Heart left ventricle (tissue), 16 donors: Measurements from ENCODE around the gene NLRP9. TPM values are rescaled to one million over a fixed set of nuclear protein-coding genes. Genes with fewer than 3 reads are reported as not detected.

Experiments used
- ATAC-seq, 4 donors: fragments of 200-7000 bp; cut with Tn5 transposase; one replicate each; pipeline ENCODE4 v1.9.1; 2020 to 2022; ENCODE audit warnings: moderate library complexity in 4 of 4, mild to moderate bottlenecking in 3 of 4, moderate number of reproducible peaks in 1 of 4
- DNase-seq, 5 donors: peaks; one replicate each; pipeline ENCODE4 v3.0.0-alpha.2; 2020
- H3K27ac ChIP-seq, 12 donors: fragments of 200-600 bp; sonication (generic) in 4 of 12; one replicate each; pipeline versions ENCODE4 v1.5.0 to v1.8.0; 2016 to 2022; ENCODE audit warnings: mild to moderate bottlenecking in 2 of 12
- H3K27me3 ChIP-seq, 9 donors: fragments of 200-600 bp; sonication (generic) in 2 of 9; one replicate each; pipeline versions ENCODE4 v1.5.1 to v1.8.0; 2016 to 2022; ENCODE audit warnings: mild to moderate bottlenecking in 3 of 9
- H3K36me3 ChIP-seq, 9 donors: fragments of 200-600 bp; sonication (generic) in 2 of 9; one replicate each; pipeline versions ENCODE4 v1.5.0 to v1.8.0; 2018 to 2022; ENCODE audit warnings: mild to moderate bottlenecking in 2 of 9
- H3K4me1 ChIP-seq, 12 donors: fragments of 200-600 bp; sonication (generic) in 4 of 12; one replicate each; pipeline versions ENCODE4 v1.5.0 to v1.8.0; 2016 to 2022; ENCODE audit warnings: mild to moderate bottlenecking in 3 of 12
- H3K4me3 ChIP-seq, 12 donors: fragments of 200-600 bp; sonication (generic) in 4 of 12; one replicate each; pipeline versions ENCODE4 v1.5.0 to v1.8.0; 2017 to 2022; ENCODE audit warnings: mild to moderate bottlenecking in 9 of 12, moderate library complexity in 4 of 12
- H3K9me3 ChIP-seq, 12 donors: fragments of 200-600 bp; sonication (generic) in 4 of 12; one replicate each; pipeline versions ENCODE4 v1.5.0 to v1.8.0; 2016 to 2022; ENCODE audit warnings: mild to moderate bottlenecking in 1 of 12
- POLR2A ChIP-seq, 2 donors: fragments of 450-650 bp; IDR thresholded peaks; one replicate each; pipeline ENCODE4 v1.6.1; 2017; ENCODE audit warnings: antibody characterized with exemption in 2 of 2, mild to moderate bottlenecking in 2 of 2, moderate library complexity in 2 of 2
- WGBS, 4 donors: extraction: QIAGEN DNeasy Blood & Tissue Kit in 2 of 4; methylation state at CpG; one replicate each; pipeline versions ENCODE4 v1.1.5 to v1.1.7; 2013 to 2018; 5-methylcytosine and 5-hydroxymethylcytosine counted together
- intact Hi-C, 10 donors: fragments of 100-400 bp; cut with DNase I; formaldehyde crosslinking; loops; one replicate each; pipeline versions ENCODE4 v1.11.1 to v1.14.2; 2022
- polyA plus RNA-seq, 2 donors: library from polyadenylated mRNA; stranded (reverse); fragments of 200-250 nt; gene quantifications; one replicate each; pipeline ENCODE4 v1.2.3, GENCODE V29; 2013
- total RNA-seq, 9 donors: library from RNA; depleted of rRNA in 2 of 9; stranded (reverse); fragments of >200 nt in 2 of 9; fragmentation: NEBNext Ultra II Directional in 3 of 9; extraction: Animal tissue kit (Norgen Biotek cat#: 25700) in 3 of 9; gene quantifications; one replicate each; pipeline versions ENCODE4 v1.1.0 to v1.2.4, GENCODE V29; 2016 to 2023
- TF ChIP-seq, protein P1 (sequence below), 12 donors: fragments of 200-600 bp; sonication (generic) in 4 of 12; IDR thresholded peaks; one replicate each; pipeline versions ENCODE4 v1.5.0 to v1.8.0; 2018 to 2022; ENCODE audit warnings: antibody characterized with exemption in 12 of 12, mild to moderate bottlenecking in 5 of 12
- donor health status: ischemic (EF 13 %, LVEDD 7.1; RV severe dilation, severe dysfunction).
- donor health status: healthy with polysubstance abuse.
- donor health status: DM: no; HTN: yes; CAD: no.
- donor health status: DM: no; HTN: no; CAD: no.
- donor health status: ischemic (EF 25% LVEDD 6.9; RV normal size, moderate dysfunction).
- donor health status: ischemic (EF 25% LVEDD 5.7; RV mildly dilated, moderate dysfunction).
- donor health status: healthy.
- donor health status: DM: yes; HTN: yes; CAD: no.
- donor health status: ischemic (EF 35%, LVEDD 5.7; RV mildly dilated, moderate dysfunction).
- donor health status: nonischemic (EF 11% LVEDD 7.7; RV severe dilation, severe dysfunction).
- donor health status: DM: yes; HTN: yes; CAD: no.
- donor health status: PGD.
- donor health status: ischemic (EF 29% LVEDD 5.4; RV normal size, mild dysfunction).
- donor health status: nonischemic (EF 23%, LVEDD 6.1; RV moderate dilation, normal function).

The NLRP9 gene
- total and polyA plus RNA-seq, 11 donors = not detected

DNA sequence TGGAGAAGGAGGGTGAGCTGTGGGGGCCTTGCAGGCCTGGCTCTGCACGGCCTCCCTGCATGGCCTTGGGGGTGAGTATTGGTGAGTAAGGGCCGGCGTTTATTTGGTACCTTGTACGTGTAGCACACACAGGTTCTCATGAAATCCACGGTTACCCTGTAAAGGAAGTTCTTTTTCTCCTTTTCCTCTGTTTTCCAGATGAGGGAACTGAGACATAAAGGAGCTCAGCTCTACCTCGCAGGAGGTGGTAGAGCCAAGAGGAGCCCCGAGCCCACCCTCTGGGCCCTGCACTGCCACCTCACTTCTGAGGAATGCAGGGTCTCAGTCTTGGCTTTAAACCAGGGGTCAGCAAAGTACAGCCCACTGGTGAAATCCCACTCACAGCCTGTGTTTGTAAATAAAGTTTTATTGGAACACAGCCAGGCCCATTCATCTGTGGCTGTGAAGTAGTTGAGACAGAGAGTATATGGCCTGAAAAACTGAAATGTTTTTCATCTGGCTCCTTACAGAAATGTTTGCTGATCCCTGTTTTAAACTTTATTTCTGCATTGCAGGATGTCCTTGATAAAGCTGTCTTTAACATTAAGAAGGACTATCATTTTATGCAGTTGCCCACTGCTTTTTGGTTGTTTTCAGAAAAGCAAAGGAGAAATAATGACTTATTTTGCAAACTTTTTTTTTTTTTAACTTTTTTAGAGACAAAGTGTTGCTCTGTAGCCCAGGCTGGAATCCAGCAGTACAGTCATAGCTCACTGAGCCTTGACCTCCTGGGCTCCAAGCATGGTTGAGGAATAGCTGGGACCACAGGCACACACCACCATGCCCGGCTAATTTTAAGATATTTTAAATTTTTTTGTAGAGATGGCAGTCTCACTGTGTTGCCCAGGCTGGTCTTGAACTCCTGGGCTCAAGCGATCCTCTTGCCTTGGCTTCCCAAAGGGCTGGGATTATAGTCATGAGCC lies 56.8 kb downstream of the NLRP9 start:
- Histone ChIP-seq H3K4me3 (no peak overlapping the region), H3K4me1 (peaks cover 11 to 47% (median 25%) of the 10 kb centered on the region in 12 donors), H3K9me3 (no peaks in the 10 kb centered on the region), H3K27me3 (no peaks in the 10 kb centered on the region), H3K36me3 (peaks cover 2 to 84% (median 80%) of the 10 kb centered on the region in 9 donors), H3K27ac (no peak overlapping the region)
- DNase-seq = no peak
- no peak for TF ChIP-seq POLR2A (IDR thresholded peaks at IDR 0.05)
- TF ChIP-seq, protein P1, sequence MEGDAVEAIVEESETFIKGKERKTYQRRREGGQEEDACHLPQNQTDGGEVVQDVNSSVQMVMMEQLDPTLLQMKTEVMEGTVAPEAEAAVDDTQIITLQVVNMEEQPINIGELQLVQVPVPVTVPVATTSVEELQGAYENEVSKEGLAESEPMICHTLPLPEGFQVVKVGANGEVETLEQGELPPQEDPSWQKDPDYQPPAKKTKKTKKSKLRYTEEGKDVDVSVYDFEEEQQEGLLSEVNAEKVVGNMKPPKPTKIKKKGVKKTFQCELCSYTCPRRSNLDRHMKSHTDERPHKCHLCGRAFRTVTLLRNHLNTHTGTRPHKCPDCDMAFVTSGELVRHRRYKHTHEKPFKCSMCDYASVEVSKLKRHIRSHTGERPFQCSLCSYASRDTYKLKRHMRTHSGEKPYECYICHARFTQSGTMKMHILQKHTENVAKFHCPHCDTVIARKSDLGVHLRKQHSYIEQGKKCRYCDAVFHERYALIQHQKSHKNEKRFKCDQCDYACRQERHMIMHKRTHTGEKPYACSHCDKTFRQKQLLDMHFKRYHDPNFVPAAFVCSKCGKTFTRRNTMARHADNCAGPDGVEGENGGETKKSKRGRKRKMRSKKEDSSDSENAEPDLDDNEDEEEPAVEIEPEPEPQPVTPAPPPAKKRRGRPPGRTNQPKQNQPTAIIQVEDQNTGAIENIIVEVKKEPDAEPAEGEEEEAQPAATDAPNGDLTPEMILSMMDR (IDR thresholded peaks at IDR 0.05) = no peak
- intact Hi-C loops = no loop called here
- no peak for ATAC-seq
- whole genome bisulfite sequencing, 4 donors = 81 to 91% (median 87%) methylated on average over 9 of the region's 9 CpGs

DNA sequence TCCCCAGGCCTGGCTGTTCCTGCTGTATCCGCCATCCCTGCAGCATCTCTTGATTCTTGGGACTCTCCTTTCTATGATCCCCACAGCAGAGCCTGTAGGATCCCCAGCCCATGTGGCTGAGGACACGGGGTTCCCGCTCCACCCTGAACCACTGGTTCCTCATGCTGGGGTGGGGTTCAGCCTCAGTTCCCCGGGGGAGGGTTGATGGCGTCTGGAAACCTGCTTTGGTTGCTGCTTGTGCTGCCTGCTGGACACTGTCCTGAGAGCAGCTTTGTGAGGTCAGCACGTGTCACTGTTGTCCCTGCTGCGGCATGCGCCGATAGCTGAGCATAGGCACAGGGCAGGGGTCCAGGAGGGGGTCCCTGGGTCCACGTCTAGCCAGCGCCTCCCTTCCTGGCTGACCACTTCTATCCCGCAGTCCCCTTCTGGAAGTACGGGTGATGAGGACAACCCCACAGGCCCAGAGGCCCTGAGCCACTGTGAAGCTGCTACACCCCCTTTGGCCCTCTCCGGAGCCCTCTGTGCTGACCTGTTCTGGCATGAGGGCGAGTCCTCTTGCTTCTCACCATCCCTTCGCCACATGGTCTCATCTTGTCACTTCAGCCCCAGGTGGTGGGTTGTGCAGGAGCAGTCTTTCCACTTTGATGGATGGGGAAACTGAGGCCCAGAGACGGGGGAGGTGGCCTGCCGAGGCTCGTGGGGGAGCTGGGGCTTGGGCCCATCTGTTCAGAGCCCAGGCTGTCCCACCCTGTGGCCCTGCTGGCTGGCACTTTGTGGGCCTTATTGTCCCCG lies 57.7 kb downstream of the NLRP9 start:
- intact Hi-C loops = no loop called here
- no peak overlapping the region for H3K27ac ChIP-seq
- DNase-seq = no peak
- no peaks in the 10 kb centered on the region for H3K27me3 ChIP-seq
- H3K4me3 ChIP-seq = no peak overlapping the region
- WGBS, 4 donors = 89 to 94% (median 90%) methylated on average over 16 to 20 of the region's 20 CpGs
- peaks cover 2 to 75% (median 72%) of the 10 kb centered on the region in 9 donors for H3K36me3 ChIP-seq
- no peak for ATAC-seq
- peaks cover 12 to 55% (median 33%) of the 10 kb centered on the region in 12 donors for H3K4me1 ChIP-seq
- no peaks in the 10 kb centered on the region for H3K9me3 ChIP-seq
- TF ChIP-seq POLR2A (IDR thresholded peaks at IDR 0.05) = no peak
- TF ChIP-seq, protein P1 (IDR thresholded peaks at IDR 0.05) = no peak

- Histone ChIP-seq H3K9me3 (no peaks in the 10 kb centered on the region), H3K27me3 (no peaks in the 10 kb centered on the region), H3K4me3 (no peak overlapping the region), H3K4me1 (peaks cover 12 to 56% (median 34%) of the 10 kb centered on the region in 12 donors), H3K36me3 (peaks cover 2 to 66% (median 63%) of the 10 kb centered on the region in 9 donors), H3K27ac (peak overlapping the region in 1 of 12 donors; percentile 96)
- 82 to 91% (median 88%) methylated on average over 20 to 24 of the region's 24 CpGs for WGBS, 4 donors
- intact Hi-C loops = no loop called here
- TF ChIP-seq POLR2A (IDR thresholded peaks at IDR 0.05) = no peak
- TF ChIP-seq, protein P1 (IDR thresholded peaks at IDR 0.05) = no peak
- ATAC-seq (no peak), DNase-seq (no peak)
These were observed 58.6 kb downstream of the NLRP9 start for GRCh38 chr19:55679343-55680257.
